Body of pancreas (tissue), 4 donors: ENCODE measurements around the gene FERMT2. TPM values are rescaled to one million over a fixed set of nuclear protein-coding genes. Genes with fewer than 3 reads are reported as not detected.

ENCODE experiments used
- ATAC-seq: fragments of 150-250 bp; one replicate; pipeline ENCODE4 v1.9.1; 2016
- DNase-seq, 4 donors: peaks; one replicate each; pipeline ENCODE4 v3.0.0-alpha.2; 2019
- H3K27ac ChIP-seq, 4 donors: fragments of 200-600 bp; sonication (generic); 1 replicate in 3 of 4; 2 replicates in 1 of 4; pipeline versions ENCODE4 v1.5.1 to v1.6.1; 2016 to 2019; ENCODE audit warnings: mild to moderate bottlenecking in 1 of 4, mixed read lengths in 1 of 4, moderate library complexity in 1 of 4
- H3K27me3 ChIP-seq, 2 donors: fragments of 200-600 bp; sonication (generic); one replicate each; pipeline ENCODE4 v1.6.0; 2016; ENCODE audit warnings: mild to moderate bottlenecking in 1 of 2
- H3K36me3 ChIP-seq, 2 donors: fragments of 200-600 bp; sonication (generic); replicated peaks in 1 of 2; 2 replicates each; pipeline ENCODE4 v1.5.1; 2016; ENCODE audit warnings: low read depth in 2 of 2; ENCODE audit not compliant: insufficient read depth in 1 of 2
- H3K4me1 ChIP-seq: fragments of 200-600 bp; sonication (generic); one replicate; pipeline ENCODE4 v1.6.0; 2016
- H3K4me3 ChIP-seq, 2 donors: fragments of 200-600 bp; sonication (generic); 1 replicate in 1 of 2; 2 replicates in 1 of 2; pipeline ENCODE4 v1.5.1; 2016 to 2019
- H3K9me3 ChIP-seq, 3 donors: fragments of 200-600 bp; sonication (generic); 1 replicate in 2 of 3; 2 replicates in 1 of 3; pipeline ENCODE4 v1.5.1; 2016
- POLR2A ChIP-seq, 3 donors: fragments of 450-650 bp; IDR thresholded peaks; one replicate each; pipeline ENCODE4 v1.6.1; 2016; ENCODE audit warnings: antibody characterized with exemption in 3 of 3, mild to moderate bottlenecking in 2 of 3
- WGBS, 2 donors: methylation state at CpG; one replicate each; pipeline ENCODE4 v1.1.5; 2017; 5-methylcytosine and 5-hydroxymethylcytosine counted together
- intact Hi-C: fragments of 100-400 bp; cut with DNase I; formaldehyde crosslinking; loops from one replicate; pipeline ENCODE4 v1.15.1; 2023
- total RNA-seq, 2 donors: library from RNA; depleted of rRNA; stranded (reverse); fragments of >200 nt; gene quantifications; one replicate each; pipeline ENCODE4 v1.1.0, GENCODE V29; 2016
- TF ChIP-seq, protein P1 (sequence below), 7 experiments: fragments of 450-650 bp in 4 of 7; fragments of 200-600 bp in 3 of 7; sonication (generic) in 3 of 7; IDR thresholded peaks; one replicate each; pipeline ENCODE4 v1.5.1; 2016 to 2019; ENCODE audit warnings: antibody characterized with exemption in 7 of 7

Gene FERMT2
- total RNA-seq, 2 donors from 2014 or later, result 29.3 to 42.2 TPM

GRCh38 chr14:52901357-52901980, 49.4 kb downstream of the FERMT2 start:
- intact Hi-C loops, result no loop called here
- ATAC-seq, result no peak
- H3K27ac ChIP-seq, result no peak overlapping the region

GRCh38 chr14:52900731-52901130, 50.1 kb downstream of the FERMT2 start:
- intact Hi-C loops, result no loop called here

More at GRCh38 chr14:52901357-52901980, 49.4 kb downstream of the FERMT2 start:
- Histone ChIP-seq H3K4me3 (no peak overlapping the region), H3K9me3 (no peaks in the 10 kb centered on the region), H3K27me3 (no peaks in the 10 kb centered on the region), H3K36me3 (no peaks in the 10 kb centered on the region), H3K4me1 (no peaks in the 10 kb centered on the region)
- no peak for TF ChIP-seq POLR2A (IDR thresholded peaks at IDR 0.05)
- no peak for DNase-seq
- 57 to 65% methylated on average over 4 of the region's 4 CpGs for WGBS, 2 donors

DNA sequence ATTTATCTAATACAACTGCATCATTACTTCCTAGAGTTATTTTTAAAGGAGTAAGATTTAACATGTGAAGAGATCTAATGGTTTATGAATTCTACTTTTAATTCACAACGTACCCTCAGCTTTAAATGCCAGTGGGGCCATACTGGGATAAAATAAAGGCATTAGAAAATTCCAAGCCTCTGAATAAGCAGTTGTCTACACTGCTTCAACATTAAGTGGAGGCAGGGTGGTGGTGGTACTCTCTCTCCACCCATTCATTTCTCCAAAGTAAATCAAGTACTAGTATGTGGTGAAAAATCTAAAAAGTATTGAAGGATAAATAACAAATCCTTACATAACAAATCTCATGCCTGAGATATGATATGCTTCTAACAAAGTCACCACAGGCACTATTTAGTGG, 52.4 kb downstream of the FERMT2 start:
- no peak overlapping the region for H3K27ac ChIP-seq
- no peaks in the 10 kb centered on the region for H3K4me1 ChIP-seq
- no peaks in the 10 kb centered on the region for H3K36me3 ChIP-seq
- no peak for TF ChIP-seq POLR2A (IDR thresholded peaks at IDR 0.05)
- TF ChIP-seq, protein P1, sequence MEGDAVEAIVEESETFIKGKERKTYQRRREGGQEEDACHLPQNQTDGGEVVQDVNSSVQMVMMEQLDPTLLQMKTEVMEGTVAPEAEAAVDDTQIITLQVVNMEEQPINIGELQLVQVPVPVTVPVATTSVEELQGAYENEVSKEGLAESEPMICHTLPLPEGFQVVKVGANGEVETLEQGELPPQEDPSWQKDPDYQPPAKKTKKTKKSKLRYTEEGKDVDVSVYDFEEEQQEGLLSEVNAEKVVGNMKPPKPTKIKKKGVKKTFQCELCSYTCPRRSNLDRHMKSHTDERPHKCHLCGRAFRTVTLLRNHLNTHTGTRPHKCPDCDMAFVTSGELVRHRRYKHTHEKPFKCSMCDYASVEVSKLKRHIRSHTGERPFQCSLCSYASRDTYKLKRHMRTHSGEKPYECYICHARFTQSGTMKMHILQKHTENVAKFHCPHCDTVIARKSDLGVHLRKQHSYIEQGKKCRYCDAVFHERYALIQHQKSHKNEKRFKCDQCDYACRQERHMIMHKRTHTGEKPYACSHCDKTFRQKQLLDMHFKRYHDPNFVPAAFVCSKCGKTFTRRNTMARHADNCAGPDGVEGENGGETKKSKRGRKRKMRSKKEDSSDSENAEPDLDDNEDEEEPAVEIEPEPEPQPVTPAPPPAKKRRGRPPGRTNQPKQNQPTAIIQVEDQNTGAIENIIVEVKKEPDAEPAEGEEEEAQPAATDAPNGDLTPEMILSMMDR (IDR thresholded peaks at IDR 0.05), result no peak
- no peak for DNase-seq
- WGBS, 2 donors, result 90 to 93% methylated on average over 1 of the region's 1 CpG
- intact Hi-C loops, result no loop called here
- no peak for ATAC-seq
- no peak overlapping the region for H3K4me3 ChIP-seq
- no peaks in the 10 kb centered on the region for H3K9me3 ChIP-seq
- no peaks in the 10 kb centered on the region for H3K27me3 ChIP-seq

More at GRCh38 chr14:52900731-52901130, 50.1 kb downstream of the FERMT2 start:
- Histone ChIP-seq H3K36me3 (no peaks in the 10 kb centered on the region), H3K4me3 (no peak overlapping the region), H3K27me3 (no peaks in the 10 kb centered on the region), H3K4me1 (no peaks in the 10 kb centered on the region), H3K9me3 (no peaks in the 10 kb centered on the region), H3K27ac (no peak overlapping the region)
- WGBS, 2 donors, result 93 to 99% methylated on average over 5 to 6 of the region's 8 CpGs
- TF ChIP-seq, protein P1 (IDR thresholded peaks at IDR 0.05), result no peak
- TF ChIP-seq POLR2A (IDR thresholded peaks at IDR 0.05), result no peak
- DNase-seq (no peak), ATAC-seq (no peak)

DNA sequence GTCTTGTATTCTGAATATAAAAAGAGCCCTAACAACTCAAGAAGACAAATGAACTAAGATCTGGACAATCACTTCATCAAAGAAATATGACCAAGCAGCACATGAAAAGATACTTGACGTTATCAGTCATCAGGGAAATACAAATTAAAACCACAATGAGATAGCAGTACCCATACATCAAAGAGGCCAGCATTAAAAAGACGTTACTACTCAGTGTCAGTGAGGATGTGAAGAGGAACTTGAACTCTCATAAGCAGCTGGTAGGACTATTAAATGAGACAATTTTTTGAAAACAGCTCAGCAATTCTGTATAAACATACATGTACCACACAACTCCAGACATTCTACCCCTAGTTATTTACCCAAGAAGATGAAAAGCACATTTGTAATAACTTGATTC, 55.9 kb downstream of the FERMT2 start:
- H3K27ac ChIP-seq, result no peak overlapping the region
- TF ChIP-seq POLR2A (IDR thresholded peaks at IDR 0.05), result no peak
- TF ChIP-seq, protein P1 (IDR thresholded peaks at IDR 0.05), result no peak
- no peaks in the 10 kb centered on the region for H3K27me3 ChIP-seq
- 61 to 65% methylated on average over 2 of the region's 2 CpGs for WGBS, 2 donors
- H3K4me1 ChIP-seq, result no peaks in the 10 kb centered on the region
- no peak overlapping the region for H3K4me3 ChIP-seq
- no peaks in the 10 kb centered on the region for H3K9me3 ChIP-seq
- H3K36me3 ChIP-seq, result no peaks in the 10 kb centered on the region
- ATAC-seq (no peak), DNase-seq (no peak)
- intact Hi-C loops, result no loop called here

DNA sequence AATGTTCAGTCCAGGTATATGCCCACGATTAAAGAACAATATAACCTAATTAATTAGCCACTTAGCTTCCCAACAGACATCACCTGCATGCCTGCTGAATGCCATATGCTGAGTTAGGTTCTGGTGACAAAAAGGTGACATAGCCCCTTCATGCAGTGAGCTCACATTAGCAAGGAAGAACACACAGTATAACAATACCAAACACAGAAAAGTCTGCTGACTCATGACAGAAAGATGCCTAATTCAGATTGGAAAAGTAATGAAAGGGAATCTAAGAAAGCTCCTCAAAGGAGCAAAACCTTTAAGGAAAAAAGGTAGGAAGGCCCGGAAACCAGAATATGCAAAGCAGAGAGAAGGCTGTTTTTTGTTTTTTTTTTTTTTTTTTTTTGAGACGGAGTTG, 59.0 kb downstream of the FERMT2 start:
- H3K36me3 ChIP-seq, result no peaks in the 10 kb centered on the region
- no peak overlapping the region for H3K4me3 ChIP-seq
- intact Hi-C loops, result no loop called here
- no peak overlapping the region for H3K27ac ChIP-seq
- ATAC-seq, result no peak
- 83 to 92% methylated on average over 3 of the region's 3 CpGs for WGBS, 2 donors
- H3K4me1 ChIP-seq, result no peaks in the 10 kb centered on the region
- no peak for DNase-seq
- no peak for TF ChIP-seq POLR2A (IDR thresholded peaks at IDR 0.05)
- TF ChIP-seq, protein P1 (IDR thresholded peaks at IDR 0.05), result no peak
- no peaks in the 10 kb centered on the region for H3K27me3 ChIP-seq
- peaks cover 0 to 3% (median 0%) of the 10 kb centered on the region in 3 donors for H3K9me3 ChIP-seq
